ENCODE data around the gene MED13. TPM values are rescaled to one million over a fixed set of nuclear protein-coding genes. Genes with fewer than 3 reads are reported as not detected.

Gene MED13
- total RNA-seq, 1 donor from 2014 or later, result 51.4 TPM

DNA sequence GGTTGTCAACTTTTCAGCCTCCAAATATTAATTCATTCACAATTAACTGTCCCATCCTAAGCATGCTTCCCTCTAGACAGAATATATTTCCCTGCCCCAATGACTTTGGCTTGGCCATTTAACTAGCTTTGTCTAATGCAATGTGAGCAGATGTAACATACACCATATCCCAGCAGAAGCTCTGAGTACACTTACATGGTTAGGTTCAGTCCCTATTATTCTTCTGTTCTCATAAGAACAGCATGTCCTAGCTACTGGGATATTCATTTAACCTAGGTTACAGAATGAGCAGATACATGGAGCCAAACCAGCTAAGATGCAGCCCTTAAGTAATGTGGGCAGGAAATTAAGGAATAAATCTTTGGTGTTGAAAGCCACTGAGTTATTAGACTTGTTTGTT lies 31.8 kb downstream of the MED13 start:
- Mint-ChIP-seq H3K9me3 (ENCODE audit: unreplicated experiment) (no peaks in the 10 kb centered on the region), H3K36me3 (ENCODE audit: low read depth, unreplicated experiment) (peaks cover 26% of the 10 kb centered on the region), H3K27me3 (ENCODE audit: unreplicated experiment) (no peaks in the 10 kb centered on the region), H3K4me1 (ENCODE audit: unreplicated experiment) (no peaks in the 10 kb centered on the region), H3K4me3 (ENCODE audit: unreplicated experiment) (no peak overlapping the region), H3K27ac (ENCODE audit: unreplicated experiment) (no peak overlapping the region)
- TF ChIP-seq, protein P1, sequence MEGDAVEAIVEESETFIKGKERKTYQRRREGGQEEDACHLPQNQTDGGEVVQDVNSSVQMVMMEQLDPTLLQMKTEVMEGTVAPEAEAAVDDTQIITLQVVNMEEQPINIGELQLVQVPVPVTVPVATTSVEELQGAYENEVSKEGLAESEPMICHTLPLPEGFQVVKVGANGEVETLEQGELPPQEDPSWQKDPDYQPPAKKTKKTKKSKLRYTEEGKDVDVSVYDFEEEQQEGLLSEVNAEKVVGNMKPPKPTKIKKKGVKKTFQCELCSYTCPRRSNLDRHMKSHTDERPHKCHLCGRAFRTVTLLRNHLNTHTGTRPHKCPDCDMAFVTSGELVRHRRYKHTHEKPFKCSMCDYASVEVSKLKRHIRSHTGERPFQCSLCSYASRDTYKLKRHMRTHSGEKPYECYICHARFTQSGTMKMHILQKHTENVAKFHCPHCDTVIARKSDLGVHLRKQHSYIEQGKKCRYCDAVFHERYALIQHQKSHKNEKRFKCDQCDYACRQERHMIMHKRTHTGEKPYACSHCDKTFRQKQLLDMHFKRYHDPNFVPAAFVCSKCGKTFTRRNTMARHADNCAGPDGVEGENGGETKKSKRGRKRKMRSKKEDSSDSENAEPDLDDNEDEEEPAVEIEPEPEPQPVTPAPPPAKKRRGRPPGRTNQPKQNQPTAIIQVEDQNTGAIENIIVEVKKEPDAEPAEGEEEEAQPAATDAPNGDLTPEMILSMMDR (IDR thresholded peaks at IDR 0.05; ENCODE audit: unreplicated experiment), result no peak
- DNase-seq (ENCODE audit: low spot score), result no peak

DNA sequence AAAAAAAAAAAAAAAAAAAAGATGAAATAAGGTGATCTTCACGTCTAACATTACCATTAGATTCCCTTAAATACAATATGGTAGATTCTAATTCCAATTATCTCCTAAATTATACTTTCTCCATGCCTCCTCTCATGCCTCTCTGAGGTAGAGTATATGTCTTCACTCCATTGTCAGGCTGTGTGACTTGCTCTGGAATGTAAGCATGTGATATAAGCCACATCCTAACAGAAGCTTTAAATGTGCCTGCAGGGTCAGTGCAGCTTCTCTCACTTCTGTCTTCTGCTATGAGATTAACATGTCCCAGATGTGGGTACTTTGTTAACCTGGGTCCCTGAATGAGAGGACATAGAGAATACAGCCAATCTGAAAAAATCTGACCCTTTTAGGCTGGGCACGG lies 32.6 kb downstream of the MED13 start:
- DNase-seq (ENCODE audit: low spot score), result no peak
- no peaks in the 10 kb centered on the region for H3K9me3 Mint-ChIP-seq (ENCODE audit: unreplicated experiment)
- H3K4me3 Mint-ChIP-seq (ENCODE audit: unreplicated experiment), result no peak overlapping the region
- H3K27me3 Mint-ChIP-seq (ENCODE audit: unreplicated experiment), result no peaks in the 10 kb centered on the region
- H3K36me3 Mint-ChIP-seq (ENCODE audit: low read depth, unreplicated experiment), result peaks cover 32% of the 10 kb centered on the region
- H3K27ac Mint-ChIP-seq (ENCODE audit: unreplicated experiment), result no peak overlapping the region
- TF ChIP-seq, protein P1 (IDR thresholded peaks at IDR 0.05; ENCODE audit: unreplicated experiment), result no peak
- H3K4me1 Mint-ChIP-seq (ENCODE audit: unreplicated experiment), result no peaks in the 10 kb centered on the region

DNA sequence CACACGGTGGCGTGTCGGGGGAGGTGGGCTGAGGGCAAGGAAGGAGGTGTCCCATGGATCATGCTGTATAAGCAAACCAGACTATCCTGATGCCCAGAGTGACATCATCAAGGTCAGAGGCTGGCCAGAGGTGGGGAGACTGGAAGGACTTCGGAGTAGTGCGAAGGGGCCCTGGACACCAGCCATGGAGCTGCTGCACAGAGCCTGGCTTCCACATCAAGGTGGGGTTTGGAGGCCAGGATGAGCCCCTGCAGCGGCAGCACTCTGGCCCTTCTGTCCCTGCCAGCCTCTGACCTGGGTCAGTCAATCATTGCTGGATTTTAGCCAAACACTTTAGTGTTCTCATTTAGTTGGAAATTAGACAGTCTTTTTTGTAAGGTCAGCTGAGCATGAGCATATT lies 34.8 kb downstream of the MED13 start:
- Mint-ChIP-seq H3K4me3 (ENCODE audit: unreplicated experiment) (no peak overlapping the region), H3K36me3 (ENCODE audit: low read depth, unreplicated experiment) (peaks cover 40% of the 10 kb centered on the region), H3K9me3 (ENCODE audit: unreplicated experiment) (no peaks in the 10 kb centered on the region), H3K27ac (ENCODE audit: unreplicated experiment) (no peak overlapping the region), H3K4me1 (ENCODE audit: unreplicated experiment) (no peaks in the 10 kb centered on the region), H3K27me3 (ENCODE audit: unreplicated experiment) (no peaks in the 10 kb centered on the region)
- no peak for DNase-seq (ENCODE audit: low spot score)
- TF ChIP-seq, protein P1 (IDR thresholded peaks at IDR 0.05; ENCODE audit: unreplicated experiment), result no peak

DNA sequence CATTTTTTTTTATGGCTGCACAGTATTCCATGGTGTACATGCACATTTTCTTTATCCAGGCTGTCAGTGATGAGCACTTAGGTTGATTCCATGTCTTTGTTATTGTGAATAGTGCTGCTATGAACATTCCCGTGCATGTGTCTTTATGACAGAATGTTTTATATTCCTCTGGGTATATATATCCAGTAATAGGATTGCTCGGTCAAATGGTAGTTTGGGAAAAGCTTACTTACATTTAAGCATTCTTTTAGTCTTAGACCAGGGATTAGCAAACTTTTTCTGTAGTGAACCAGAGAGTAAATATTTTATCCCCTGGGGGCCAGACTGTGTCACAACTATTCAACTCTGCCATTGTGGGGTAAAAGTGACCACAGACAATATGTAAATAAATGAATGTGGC lies 40.2 kb downstream of the MED13 start:
- no peaks in the 10 kb centered on the region for H3K27me3 Mint-ChIP-seq (ENCODE audit: unreplicated experiment)
- TF ChIP-seq, protein P1 (IDR thresholded peaks at IDR 0.05; ENCODE audit: unreplicated experiment), result no peak
- H3K36me3 Mint-ChIP-seq (ENCODE audit: low read depth, unreplicated experiment), result peaks cover 40% of the 10 kb centered on the region
- H3K27ac Mint-ChIP-seq (ENCODE audit: unreplicated experiment), result no peak overlapping the region
- no peak for DNase-seq (ENCODE audit: low spot score)
- H3K9me3 Mint-ChIP-seq (ENCODE audit: unreplicated experiment), result no peaks in the 10 kb centered on the region
- no peak overlapping the region for H3K4me3 Mint-ChIP-seq (ENCODE audit: unreplicated experiment)
- no peaks in the 10 kb centered on the region for H3K4me1 Mint-ChIP-seq (ENCODE audit: unreplicated experiment)

DNA sequence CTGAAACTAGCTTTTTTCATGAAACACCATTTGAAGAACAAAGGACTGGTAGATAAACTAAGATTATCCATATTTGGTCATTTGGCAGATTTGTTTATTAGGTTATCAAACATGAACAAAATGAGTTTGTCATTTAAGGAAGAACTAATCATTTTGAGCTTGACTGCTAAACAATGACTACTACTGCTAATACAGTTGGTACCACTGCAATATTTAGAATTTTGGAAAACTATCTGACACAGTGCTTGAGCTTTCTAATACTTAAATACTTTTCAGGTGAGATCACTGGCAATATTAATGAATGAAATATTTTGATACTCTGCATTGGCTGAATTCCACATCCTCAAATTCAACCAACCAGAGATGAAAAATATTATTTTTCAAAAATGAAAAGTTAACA lies 47.2 kb downstream of the MED13 start:
- Mint-ChIP-seq H3K4me1 (ENCODE audit: unreplicated experiment) (no peaks in the 10 kb centered on the region), H3K36me3 (ENCODE audit: low read depth, unreplicated experiment) (peaks cover 22% of the 10 kb centered on the region), H3K27ac (ENCODE audit: unreplicated experiment) (no peak overlapping the region), H3K27me3 (ENCODE audit: unreplicated experiment) (no peaks in the 10 kb centered on the region), H3K9me3 (ENCODE audit: unreplicated experiment) (no peaks in the 10 kb centered on the region), H3K4me3 (ENCODE audit: unreplicated experiment) (no peak overlapping the region)
- TF ChIP-seq, protein P1 (IDR thresholded peaks at IDR 0.05; ENCODE audit: unreplicated experiment), result no peak
- no peak for DNase-seq (ENCODE audit: low spot score)

All from endothelial cell (in vitro differentiated cells).